SH-SY5Y (cell line): ENCODE measurements around the gene ETNK2.

ENCODE experiments used
- GATA2 ChIP-seq: IDR thresholded peaks from 2 replicates; pipeline ENCODE4 v1.6.1; 2011; ENCODE audit warnings: mild to moderate bottlenecking, low read depth, low read length
- GATA3 ChIP-seq: IDR thresholded peaks from 2 replicates; pipeline ENCODE4 v1.6.1; 2011; ENCODE audit warnings: low read depth, mild to moderate bottlenecking, low read length, moderate library complexity

GRCh38 chr1:204153667-204154066 lies 1.8 kb upstream of the ETNK2 start:
- no peak for TF ChIP-seq GATA2
- TF ChIP-seq GATA3, result no peak
